GM21360 (cell line): ENCODE results near the gene CCDC63.
"Not testable (repeated sequence)": the region's sequence is repeated elsewhere in the genome, so short reads cannot be mapped to it uniquely, and the experiment has no call there.

Experiments used
- ATAC-seq: cut with Tn5 transposase; IDR thresholded peaks from one replicate; pipeline ENCODE4 v1.9.1; 2021; ENCODE audit warnings: mild to moderate bottlenecking, moderate library complexity; ENCODE audit not compliant: unreplicated experiment

The CCDC63 gene

GRCh38 chr12:110844131-110844530 lies 2.7 kb upstream of the CCDC63 start:
- no peak for ATAC-seq

- ATAC-seq, result no peak
Measured at GRCh38 chr12:110844551-110845338, 2.0 kb upstream of the CCDC63 start.

- no peak for ATAC-seq
Measured at GRCh38 chr12:110845339-110845682, 1.5 kb upstream of the CCDC63 start.

GRCh38 chr12:110848314-110848923 lies 1.6 kb downstream of the CCDC63 start:
- ATAC-seq, result no peak

GRCh38 chr12:110849221-110849620 lies 2.4 kb downstream of the CCDC63 start:
- no peak for ATAC-seq

- ATAC-seq, result no peak
Measured at GRCh38 chr12:110849748-110850403, 3.1 kb downstream of the CCDC63 start.

- no peak for ATAC-seq
Measured at GRCh38 chr12:110850762-110851161, 4.0 kb downstream of the CCDC63 start.

- ATAC-seq, result no peak
Measured at GRCh38 chr12:110853836-110854235, 7.0 kb downstream of the CCDC63 start.

- no peak for ATAC-seq
Measured at GRCh38 chr12:110856542-110856941, 9.8 kb downstream of the CCDC63 start.

- ATAC-seq, result no peak
Measured at GRCh38 chr12:110857528-110857927, 10.7 kb downstream of the CCDC63 start.

- not testable (repeated sequence) for ATAC-seq
Measured at GRCh38 chr12:110857954-110858353, 11.2 kb downstream of the CCDC63 start.

GRCh38 chr12:110858848-110859247 lies 12.1 kb downstream of the CCDC63 start:
- no peak for ATAC-seq

GRCh38 chr12:110860833-110861296 lies 14.1 kb downstream of the CCDC63 start:
- ATAC-seq, result no peak

- no peak for ATAC-seq
Measured at GRCh38 chr12:110861729-110862128, 14.9 kb downstream of the CCDC63 start.

GRCh38 chr12:110862329-110862728 lies 15.5 kb downstream of the CCDC63 start:
- ATAC-seq, result no peak

- no peak for ATAC-seq
Measured at GRCh38 chr12:110863161-110863560, 16.4 kb downstream of the CCDC63 start.

- no peak for ATAC-seq
Measured at GRCh38 chr12:110865521-110865920, 18.7 kb downstream of the CCDC63 start.

- no peak for ATAC-seq
Measured at GRCh38 chr12:110869026-110869425, 22.2 kb downstream of the CCDC63 start.

GRCh38 chr12:110869803-110870202 lies 23.0 kb downstream of the CCDC63 start:
- ATAC-seq, result no peak

GRCh38 chr12:110872100-110872499 lies 25.3 kb downstream of the CCDC63 start:
- ATAC-seq, result no peak

- no peak for ATAC-seq
Measured at GRCh38 chr12:110874351-110874750, 27.6 kb downstream of the CCDC63 start.

GRCh38 chr12:110874781-110875180 lies 28.0 kb downstream of the CCDC63 start:
- no peak for ATAC-seq
